ENCODE measurements around the gene SEC24B. TPM values are rescaled to one million over a fixed set of nuclear protein-coding genes. Genes with fewer than 3 reads are reported as not detected.

The SEC24B gene
- total and polyA plus RNA-seq, 4 donors, result 12.2 to 38.2 (median 16.3) TPM

DNA sequence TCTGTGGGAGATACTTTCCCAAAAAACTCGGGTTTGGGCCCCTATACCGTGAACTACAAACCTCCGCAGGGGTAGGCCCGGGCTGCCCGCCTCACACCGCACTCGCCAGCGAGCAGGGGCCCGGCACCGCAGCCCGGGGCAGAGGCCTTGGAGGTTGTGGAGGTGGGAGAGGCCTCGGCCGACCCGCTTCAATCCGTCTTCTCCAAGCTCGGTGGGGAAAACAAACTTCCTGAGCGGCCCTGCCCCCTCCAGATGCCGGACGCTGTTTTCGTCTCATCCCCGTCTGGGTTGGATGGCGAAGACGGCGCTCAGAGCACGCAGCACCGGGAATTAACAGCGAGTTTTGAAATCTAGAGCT, 126.0 kb downstream of the SEC24B start (continued):
- TF ChIP-seq, protein P1, sequence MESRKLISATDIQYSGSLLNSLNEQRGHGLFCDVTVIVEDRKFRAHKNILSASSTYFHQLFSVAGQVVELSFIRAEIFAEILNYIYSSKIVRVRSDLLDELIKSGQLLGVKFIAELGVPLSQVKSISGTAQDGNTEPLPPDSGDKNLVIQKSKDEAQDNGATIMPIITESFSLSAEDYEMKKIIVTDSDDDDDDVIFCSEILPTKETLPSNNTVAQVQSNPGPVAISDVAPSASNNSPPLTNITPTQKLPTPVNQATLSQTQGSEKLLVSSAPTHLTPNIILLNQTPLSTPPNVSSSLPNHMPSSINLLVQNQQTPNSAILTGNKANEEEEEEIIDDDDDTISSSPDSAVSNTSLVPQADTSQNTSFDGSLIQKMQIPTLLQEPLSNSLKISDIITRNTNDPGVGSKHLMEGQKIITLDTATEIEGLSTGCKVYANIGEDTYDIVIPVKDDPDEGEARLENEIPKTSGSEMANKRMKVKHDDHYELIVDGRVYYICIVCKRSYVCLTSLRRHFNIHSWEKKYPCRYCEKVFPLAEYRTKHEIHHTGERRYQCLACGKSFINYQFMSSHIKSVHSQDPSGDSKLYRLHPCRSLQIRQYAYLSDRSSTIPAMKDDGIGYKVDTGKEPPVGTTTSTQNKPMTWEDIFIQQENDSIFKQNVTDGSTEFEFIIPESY (IDR thresholded peaks at IDR 0.05), result no peak
- no peak for TF ChIP-seq HNF4A (conservative IDR thresholded peaks at IDR 0.05)
- no peak for TF ChIP-seq TAF1 (conservative IDR thresholded peaks at IDR 0.05)
- TF ChIP-seq, protein P2, sequence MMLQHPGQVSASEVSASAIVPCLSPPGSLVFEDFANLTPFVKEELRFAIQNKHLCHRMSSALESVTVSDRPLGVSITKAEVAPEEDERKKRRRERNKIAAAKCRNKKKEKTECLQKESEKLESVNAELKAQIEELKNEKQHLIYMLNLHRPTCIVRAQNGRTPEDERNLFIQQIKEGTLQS (IDR thresholded peaks at IDR 0.05), result no peak
- no peak for TF ChIP-seq GABPA (IDR thresholded peaks at IDR 0.05 in 1 of 2, conservative IDR thresholded peaks at IDR 0.05 in 1 of 2)
- no peak for TF ChIP-seq JUND (IDR thresholded peaks at IDR 0.05)
- TF ChIP-seq HNF4G (IDR thresholded peaks at IDR 0.05), result no peak
- TF ChIP-seq EGR1 (IDR thresholded peaks at IDR 0.05; ENCODE audit: low read depth in 2 of 2), result no peak
- TF ChIP-seq RAD21 (IDR thresholded peaks at IDR 0.05), result no peak

DNA sequence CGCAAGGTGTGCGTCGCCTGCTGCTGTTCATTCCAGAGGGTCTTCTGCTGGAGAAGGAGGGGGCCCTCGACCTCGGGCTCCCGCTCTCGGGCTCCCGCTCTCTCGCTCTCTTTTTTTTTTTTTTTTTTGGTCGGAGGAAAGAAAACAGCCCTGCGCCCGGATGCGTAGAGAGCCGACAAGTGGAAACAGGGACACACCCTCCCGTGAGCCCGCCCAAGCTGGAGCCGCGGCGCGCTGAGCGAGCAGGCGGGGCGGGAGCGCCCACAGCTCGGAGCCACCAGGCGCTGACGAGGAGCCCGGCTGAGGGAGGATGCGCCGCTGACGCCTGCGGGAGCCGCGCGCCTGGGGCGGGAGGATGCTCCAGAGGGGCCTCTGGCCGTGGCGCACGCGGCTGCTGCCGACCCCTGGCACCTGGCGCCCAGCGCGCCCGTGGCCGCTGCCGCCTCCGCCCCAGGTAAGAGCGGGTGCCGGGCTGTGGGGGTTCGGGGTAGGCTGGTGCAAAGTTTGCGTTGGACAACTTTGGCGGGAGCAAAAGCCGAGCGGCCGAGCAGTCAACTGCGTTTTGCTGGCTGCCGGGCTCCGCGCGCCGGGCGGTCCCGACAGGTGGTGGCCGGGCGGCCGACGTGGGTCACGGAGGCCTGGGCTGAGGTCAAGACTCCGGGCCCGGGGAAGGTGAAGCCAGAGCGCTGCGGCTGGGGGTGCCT, 126.5 kb downstream of the SEC24B start, which contains the start of gene MCUB:
Gene MCUB, plus strand, starts transcription at position 264 of the 704 bp plus-strand sequence. Its CDS starts 92 bp downstream, at position 356.
- WGBS, result under 1% methylated on average over 73 of the region's 73 CpGs
- no peaks in the 10 kb centered on the region for H3K27me3 ChIP-seq (ENCODE audit: control insufficient read depth in 4 of 4, insufficient read depth in 4 of 4, low read length in 3 of 4)
- TF ChIP-seq HNF4A (conservative IDR thresholded peaks at IDR 0.05) (no peak), RAD21 (IDR thresholded peaks at IDR 0.05) (peak; percentile 6 to 21), JUND (IDR thresholded peaks at IDR 0.05) (no peak), RXRA (IDR thresholded peaks at IDR 0.05) (no peak)
- TF ChIP-seq, protein P1 (IDR thresholded peaks at IDR 0.05), result no peak

DNA sequence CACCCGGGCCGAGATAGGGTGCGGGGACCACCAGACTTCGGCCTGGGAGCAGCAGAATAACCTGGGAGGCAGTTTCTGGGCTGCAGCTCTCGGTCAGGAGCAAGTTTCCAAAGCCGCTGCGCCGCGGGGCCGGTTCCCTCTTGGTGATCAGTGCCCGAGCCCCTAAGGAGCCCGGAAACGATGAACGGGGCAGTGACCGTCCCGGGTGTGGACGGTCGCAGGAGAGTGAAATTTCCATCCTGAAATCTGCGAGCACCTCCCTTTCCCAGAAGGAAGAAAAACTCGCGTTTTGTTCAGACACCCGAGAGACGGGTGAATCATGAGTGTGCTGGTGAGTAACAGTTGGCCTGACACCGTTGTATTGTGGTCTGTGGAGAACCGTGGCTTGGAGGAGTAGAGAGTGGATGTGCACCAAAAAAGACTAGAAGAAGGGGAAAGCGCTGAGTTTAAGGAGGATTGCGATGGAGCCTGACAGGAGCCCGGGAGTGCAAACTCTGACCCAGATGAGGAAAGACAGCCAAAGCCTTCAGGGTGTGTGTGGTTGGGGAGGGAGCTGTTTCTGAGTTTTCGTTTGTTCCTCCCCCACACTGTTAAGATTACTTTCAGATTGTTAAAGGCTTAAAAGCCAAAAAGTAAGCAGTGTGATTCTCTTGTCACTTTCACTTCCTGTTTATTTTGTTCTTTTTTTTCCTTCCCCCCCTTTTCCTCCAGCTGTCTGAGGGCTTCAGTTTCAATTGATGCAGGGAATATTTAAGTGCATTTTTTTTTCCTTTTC, 127.3 kb downstream of the SEC24B start:
- H3K4me1 ChIP-seq (ENCODE audit: control insufficient read depth in 4 of 4, insufficient read depth in 4 of 4, low read length in 3 of 4), result peaks cover 5 to 20% (median 14%) of the 10 kb centered on the region in 4 donors
- 2% methylated on average over 29 of the region's 29 CpGs for WGBS
- no peak for DNase-seq (ENCODE audit: low spot score)
- TF ChIP-seq YY1 (IDR thresholded peaks at IDR 0.05) (peak; percentile 11), NR2F2 (IDR thresholded peaks at IDR 0.05) (no peak)
- H3K27me3 ChIP-seq (ENCODE audit: control insufficient read depth in 4 of 4, insufficient read depth in 4 of 4, low read length in 3 of 4), result no peaks in the 10 kb centered on the region
- peak overlapping the region; percentile 46 to 76 (median 65) for H3K4me3 ChIP-seq (ENCODE audit: low read depth in 1 of 3, low read length in 3 of 3)
- no peaks in the 10 kb centered on the region for H3K36me3 ChIP-seq (ENCODE audit: control insufficient read depth in 4 of 4, insufficient read depth in 3 of 4, low read depth in 1 of 4, low read length in 3 of 4)
- H3K9ac ChIP-seq (ENCODE audit: low read depth in 1 of 2, low read length in 2 of 2), result peak overlapping the region in 1 of 2 donors; percentile 36
- peaks cover 0 to 3% (median 0%) of the 10 kb centered on the region in 4 donors for H3K9me3 ChIP-seq (ENCODE audit: control insufficient read depth in 4 of 4, low read length in 3 of 4)
- H3K27ac ChIP-seq (ENCODE audit: low read depth in 1 of 2, low read length in 2 of 2), result peak overlapping the region; percentile 43 to 62

More for the DNA sequence above, 126.5 kb downstream of the SEC24B start, which contains the start of gene MCUB:
- Histone ChIP-seq H3K9ac (ENCODE audit: low read depth in 1 of 2, low read length in 2 of 2) (peak within 1 kb of the TSS in 1 of 2 donors; percentile 49), H3K9me3 (ENCODE audit: control insufficient read depth in 4 of 4, low read length in 3 of 4) (peaks cover 0 to 3% (median 0%) of the 10 kb centered on the region in 4 donors), H3K27ac (ENCODE audit: low read depth in 1 of 2, low read length in 2 of 2) (peak within 1 kb of the TSS; percentile 43 to 62), H3K36me3 (ENCODE audit: control insufficient read depth in 4 of 4, insufficient read depth in 3 of 4, low read depth in 1 of 4, low read length in 3 of 4) (no peaks in the 10 kb centered on the region), H3K4me1 (ENCODE audit: control insufficient read depth in 4 of 4, insufficient read depth in 4 of 4, low read length in 3 of 4) (peaks cover 5 to 20% (median 14%) of the 10 kb centered on the region in 4 donors), H3K4me3 (ENCODE audit: low read depth in 1 of 3, low read length in 3 of 3) (peak within 1 kb of the TSS; percentile 46 to 76 (median 65))
- DNase-seq (ENCODE audit: low spot score), result peak; percentile 82

Data from liver (tissue), 9 donors.